Activated CD4-positive, alpha-beta memory T cell treated with anti-CD3 and anti-CD28 coated beads for 36 hours (primary cell): ENCODE measurements around the gene NOD2. TPM values are rescaled to one million over a fixed set of nuclear protein-coding genes. Genes with fewer than 3 reads are reported as not detected.

Source experiments
- CTCF ChIA-PET: fragments of 350-600 bp; sonication (Branson Sonifier 250); formaldehyde crosslinking; loops from one replicate; lab custom pipeline; 2021; ENCODE audit warnings: antibody characterized with exemption, inconsistent platforms; lab: Charles Lee
- POLR2A ChIA-PET: fragments of 350-600 bp; sonication (Branson Sonifier 250); formaldehyde crosslinking; loops from one replicate; lab custom pipeline; 2021; ENCODE audit warnings: antibody characterized with exemption; lab: Charles Lee
- DNase-seq: peaks from one replicate; pipeline ENCODE4 v3.0.0-alpha.2; 2020
- H3K27ac Mint-ChIP-seq: one replicate; pipeline ENCODE4 v1.8.0; 2021; ENCODE audit warnings: mixed read lengths
- H3K27me3 Mint-ChIP-seq: one replicate; pipeline ENCODE4 v1.8.0; 2021; ENCODE audit warnings: mixed read lengths
- H3K36me3 Mint-ChIP-seq: one replicate; pipeline ENCODE4 v1.8.0; 2021; ENCODE audit warnings: mixed read lengths
- H3K4me1 Mint-ChIP-seq: one replicate; pipeline ENCODE4 v1.8.0; 2021; ENCODE audit warnings: low read depth, mixed read lengths
- H3K4me3 Mint-ChIP-seq: one replicate; pipeline ENCODE4 v1.8.0; 2021; ENCODE audit warnings: mild to moderate bottlenecking, mixed read lengths
- H3K9me3 Mint-ChIP-seq: one replicate; pipeline ENCODE4 v1.8.0; 2021; ENCODE audit warnings: mixed read lengths
- intact Hi-C: fragments of 100-400 bp; cut with micrococcal nuclease; formaldehyde crosslinking; loops from one replicate; pipeline ENCODE4 v1.15.1; 2023
- total RNA-seq, 2 experiments: library from RNA; stranded (reverse); gene quantifications; one replicate each; pipeline ENCODE4 v1.2.3, GENCODE V29; 2021

The NOD2 gene
- total RNA-seq, 2 experiments from 2014 or later: 17.9 to 18.7 TPM

GRCh38 chr16:50695017-50696000 lies 1.9 kb downstream of the NOD2 start:
- DNase-seq: no peak
- peak overlapping the region; percentile 98 for H3K27ac Mint-ChIP-seq
- intact Hi-C loops: loop anchor here (5.0 kb wide), 1 partner anchor 418 kb away; no protein-coding TSS in a partner anchor
- peaks cover 76% of the 10 kb centered on the region for H3K4me1 Mint-ChIP-seq
- peaks cover 19% of the 10 kb centered on the region for H3K36me3 Mint-ChIP-seq
- ChIA-PET POLR2A (interaction anchor here (1.4 to 7.9 kb wide), 4 partner anchors 14 to 52 kb away, joined by 3 to 123 read pairs (median 6); partner anchors contain the start of genes CYLD and SNX20), CTCF (interaction anchor here (0.9 to 8.6 kb wide), 8 partner anchors 11 to 111 kb away, joined by 3 to 60 read pairs (median 6); no protein-coding TSS in a partner anchor)
- H3K27me3 Mint-ChIP-seq: no peaks in the 10 kb centered on the region
- no peaks in the 10 kb centered on the region for H3K9me3 Mint-ChIP-seq
- peak overlapping the region; percentile 87 for H3K4me3 Mint-ChIP-seq

GRCh38 chr16:50696126-50696525 lies 2.7 kb downstream of the NOD2 start:
- peaks cover 25% of the 10 kb centered on the region for H3K36me3 Mint-ChIP-seq
- DNase-seq: no peak
- H3K4me3 Mint-ChIP-seq: peak overlapping the region; percentile 20
- peak overlapping the region; percentile 98 for H3K27ac Mint-ChIP-seq
- no peaks in the 10 kb centered on the region for H3K27me3 Mint-ChIP-seq
- intact Hi-C loops: loop anchor here (1.0 to 5.0 kb wide), 2 partner anchors 12 to 419 kb away; no protein-coding TSS in a partner anchor
- ChIA-PET CTCF (interaction anchor here (1.0 to 8.6 kb wide), 8 partner anchors 11 to 110 kb away, joined by 3 to 60 read pairs (median 8); no protein-coding TSS in a partner anchor), POLR2A (interaction anchor here (0.7 to 7.9 kb wide), 3 partner anchors 14 to 48 kb away, joined by 4 to 123 read pairs (median 81); partner anchors contain the start of genes CYLD and SNX20)
- H3K4me1 Mint-ChIP-seq: peaks cover 83% of the 10 kb centered on the region
- no peaks in the 10 kb centered on the region for H3K9me3 Mint-ChIP-seq

GRCh38 chr16:50696575-50697420 lies 3.4 kb downstream of the NOD2 start:
- Mint-ChIP-seq H3K36me3 (peaks cover 31% of the 10 kb centered on the region), H3K9me3 (no peaks in the 10 kb centered on the region), H3K4me3 (peak overlapping the region; percentile 78), H3K4me1 (peaks cover 89% of the 10 kb centered on the region), H3K27ac (peak overlapping the region; percentile 98), H3K27me3 (no peaks in the 10 kb centered on the region)
- peak; percentile 90 for DNase-seq
- CTCF ChIA-PET: interaction anchor here (0.8 to 8.6 kb wide), 10 partner anchors 12 to 110 kb away, joined by 3 to 60 read pairs (median 8); partner anchors contain the start of gene SNX20
- intact Hi-C loops: loop anchor here (1.0 to 5.0 kb wide), 2 partner anchors 12 to 419 kb away; no protein-coding TSS in a partner anchor
- POLR2A ChIA-PET: interaction anchor here (0.7 to 7.9 kb wide), 4 partner anchors 15 to 48 kb away, joined by 4 to 123 read pairs (median 43); partner anchors contain the start of genes CYLD and SNX20

- H3K4me3 Mint-ChIP-seq: peak overlapping the region; percentile 78
- peaks cover 91% of the 10 kb centered on the region for H3K4me1 Mint-ChIP-seq
- ChIA-PET CTCF (interaction anchor here (0.8 to 8.6 kb wide), 9 partner anchors 12 to 109 kb away, joined by 3 to 60 read pairs (median 7); partner anchors contain the start of genes CYLD and SNX20), POLR2A (interaction anchor here (1.2 to 7.9 kb wide), 5 partner anchors 11 to 47 kb away, joined by 4 to 123 read pairs (median 21); partner anchors contain the start of genes CYLD and SNX20)
- DNase-seq: no peak
- intact Hi-C loops: loop anchor here (5.0 kb wide), 1 partner anchor 420 kb away; no protein-coding TSS in a partner anchor
- peaks cover 32% of the 10 kb centered on the region for H3K36me3 Mint-ChIP-seq
- H3K9me3 Mint-ChIP-seq: no peaks in the 10 kb centered on the region
- no peaks in the 10 kb centered on the region for H3K27me3 Mint-ChIP-seq
- peak overlapping the region; percentile 98 for H3K27ac Mint-ChIP-seq
Measured at GRCh38 chr16:50697421-50697715, 4.0 kb downstream of the NOD2 start.

GRCh38 chr16:50697881-50698767 lies 4.7 kb downstream of the NOD2 start:
- peak overlapping the region; percentile 78 for H3K4me3 Mint-ChIP-seq
- intact Hi-C loops: loop anchor here (1.0 to 5.0 kb wide), 4 partner anchors 17 to 421 kb away; partner anchors contain the start of gene SNX20

GRCh38 chr16:50699326-50700159 lies 6.1 kb downstream of the NOD2 start:
- ChIA-PET CTCF (interaction anchor here (0.9 to 8.6 kb wide), 7 partner anchors 14 to 107 kb away, joined by 3 to 60 read pairs (median 7); partner anchors contain the start of gene SNX20), POLR2A (interaction anchor here (1.1 to 7.9 kb wide), 7 partner anchors 9 to 422 kb away, joined by 3 to 123 read pairs (median 5); partner anchors contain the start of genes CYLD and SNX20)
- H3K9me3 Mint-ChIP-seq: peaks cover 10% of the 10 kb centered on the region
- DNase-seq: peak; percentile 88
- H3K27me3 Mint-ChIP-seq: no peaks in the 10 kb centered on the region
- peaks cover 38% of the 10 kb centered on the region for H3K36me3 Mint-ChIP-seq
- intact Hi-C loops: loop anchor here (1.0 to 5.0 kb wide), 3 partner anchors 9 to 422 kb away; no protein-coding TSS in a partner anchor
- peak overlapping the region; percentile 98 for H3K27ac Mint-ChIP-seq
- peaks cover 81% of the 10 kb centered on the region for H3K4me1 Mint-ChIP-seq
- peak overlapping the region; percentile 78 for H3K4me3 Mint-ChIP-seq

More at GRCh38 chr16:50697881-50698767, 4.7 kb downstream of the NOD2 start:
- H3K27ac Mint-ChIP-seq: peak overlapping the region; percentile 98
- H3K4me1 Mint-ChIP-seq: peaks cover 88% of the 10 kb centered on the region
- no peaks in the 10 kb centered on the region for H3K9me3 Mint-ChIP-seq
- no peaks in the 10 kb centered on the region for H3K27me3 Mint-ChIP-seq
- peak; percentile 85 for DNase-seq
- H3K36me3 Mint-ChIP-seq: peaks cover 34% of the 10 kb centered on the region
- CTCF ChIA-PET: interaction anchor here (0.7 to 8.6 kb wide), 11 partner anchors 13 to 108 kb away, joined by 3 to 60 read pairs (median 7); partner anchors contain the start of genes CYLD and SNX20
- POLR2A ChIA-PET: interaction anchor here (1.1 to 7.9 kb wide), 7 partner anchors 10 to 46 kb away, joined by 3 to 123 read pairs (median 5); partner anchors contain the start of genes CYLD and SNX20

GRCh38 chr16:50702725-50703124 lies 9.3 kb downstream of the NOD2 start:
- peak overlapping the region; percentile 51 for H3K27ac Mint-ChIP-seq
- intact Hi-C loops: no loop called here
- CTCF ChIA-PET: interaction anchor here (0.6 to 8.6 kb wide), 6 partner anchors 14 to 104 kb away, joined by 3 to 60 read pairs (median 7); no protein-coding TSS in a partner anchor

GRCh38 chr16:50704245-50704644 lies 10.8 kb downstream of the NOD2 start:
- DNase-seq: no peak
- peaks cover 76% of the 10 kb centered on the region for H3K4me1 Mint-ChIP-seq
- H3K27me3 Mint-ChIP-seq: no peaks in the 10 kb centered on the region
- ChIA-PET CTCF (interaction anchor here (0.8 to 2.9 kb wide), 2 partner anchors 26 to 46 kb away, joined by 4 to 7 read pairs; no protein-coding TSS in a partner anchor), POLR2A (no interaction called here)
- H3K36me3 Mint-ChIP-seq: peaks cover 60% of the 10 kb centered on the region
- no peak overlapping the region for H3K4me3 Mint-ChIP-seq
- peaks cover 22% of the 10 kb centered on the region for H3K9me3 Mint-ChIP-seq
- intact Hi-C loops: no loop called here
- H3K27ac Mint-ChIP-seq: peak overlapping the region; percentile 13

More at GRCh38 chr16:50702725-50703124, 9.3 kb downstream of the NOD2 start:
- POLR2A ChIA-PET: interaction anchor here (0.5 to 1.8 kb wide), 2 partner anchors 38 to 91 kb away, joined by 4 to 10 read pairs; partner anchors contain the start of gene CYLD
- Mint-ChIP-seq H3K4me3 (no peak overlapping the region), H3K4me1 (peaks cover 76% of the 10 kb centered on the region), H3K36me3 (peaks cover 55% of the 10 kb centered on the region), H3K9me3 (peaks cover 22% of the 10 kb centered on the region), H3K27me3 (no peaks in the 10 kb centered on the region)
- peak; percentile 40 for DNase-seq

GRCh38 chr16:50705436-50706110 lies 12.2 kb downstream of the NOD2 start:
- no peak overlapping the region for H3K4me3 Mint-ChIP-seq
- intact Hi-C loops: no loop called here
- peaks cover 64% of the 10 kb centered on the region for H3K36me3 Mint-ChIP-seq
- no peaks in the 10 kb centered on the region for H3K27me3 Mint-ChIP-seq
- peaks cover 72% of the 10 kb centered on the region for H3K4me1 Mint-ChIP-seq
- no peak for DNase-seq
- H3K27ac Mint-ChIP-seq: peak overlapping the region; percentile 28
- CTCF ChIA-PET: no interaction called here
- POLR2A ChIA-PET: no interaction called here
- peaks cover 22% of the 10 kb centered on the region for H3K9me3 Mint-ChIP-seq
